Hematopoietic multipotent progenitor cell treated with erythropoietin and hydrocortisone succinate and interleukin-3 and kit ligand, for 8 days (in vitro differentiated cells): Measurements from ENCODE around the gene ZSCAN30.
"Not testable (repeated sequence)": the region's sequence is repeated elsewhere in the genome, so short reads cannot be mapped to it uniquely, and the experiment has no call there.

Experiments used
- DNase-seq: peaks from one replicate; pipeline ENCODE4 v3.0.0-alpha.2; 2015

The ZSCAN30 gene

GRCh38 chr18:35227254-35227653 lies 62.8 kb downstream of the ZSCAN30 start:
- DNase-seq: no peak

GRCh38 chr18:35223797-35224196 lies 66.2 kb downstream of the ZSCAN30 start:
- no peak for DNase-seq

- DNase-seq: no peak
Observed at GRCh38 chr18:35220424-35220823, 69.6 kb downstream of the ZSCAN30 start.

- not testable (repeated sequence) for DNase-seq
Observed at GRCh38 chr18:35219331-35219730, 70.7 kb downstream of the ZSCAN30 start.

- DNase-seq: not testable (repeated sequence)
Observed at GRCh38 chr18:35216611-35217010, 73.4 kb downstream of the ZSCAN30 start.

- no peak for DNase-seq
Observed at GRCh38 chr18:35215026-35215425, 75.0 kb downstream of the ZSCAN30 start.

GRCh38 chr18:35205746-35206458 lies 84.1 kb downstream of the ZSCAN30 start:
- DNase-seq: not testable (repeated sequence)

- no peak for DNase-seq
Observed at GRCh38 chr18:35205199-35205712, 84.8 kb downstream of the ZSCAN30 start.

- DNase-seq: no peak
Observed at GRCh38 chr18:35203067-35203466, 87.0 kb downstream of the ZSCAN30 start.

GRCh38 chr18:35201256-35201931 lies 88.6 kb downstream of the ZSCAN30 start:
- no peak for DNase-seq
